DMS 273 treated with DMSO at 0.1 percent for 48 hours (cell line): ENCODE results near the gene ACAP3.
"Not testable (repeated sequence)": the region's sequence is repeated elsewhere in the genome, so short reads cannot be mapped to it uniquely, and the experiment has no call there.

Experiments used
- DNase-seq: peaks from one replicate; lab custom pipeline; 2025; lab: John Stamatoyannopoulos, UW

The ACAP3 gene

GRCh38 chr1:1330366-1331067 lies 22.8 kb upstream of the ACAP3 start:
- no peak for DNase-seq

GRCh38 chr1:1329304-1330210 lies 21.8 kb upstream of the ACAP3 start:
- no peak for DNase-seq

- DNase-seq, result no peak
These were observed 20.5 kb upstream of the ACAP3 start for GRCh38 chr1:1328254-1328653.

- no peak for DNase-seq
These were observed 19.6 kb upstream of the ACAP3 start for GRCh38 chr1:1327291-1327690.

DNA sequence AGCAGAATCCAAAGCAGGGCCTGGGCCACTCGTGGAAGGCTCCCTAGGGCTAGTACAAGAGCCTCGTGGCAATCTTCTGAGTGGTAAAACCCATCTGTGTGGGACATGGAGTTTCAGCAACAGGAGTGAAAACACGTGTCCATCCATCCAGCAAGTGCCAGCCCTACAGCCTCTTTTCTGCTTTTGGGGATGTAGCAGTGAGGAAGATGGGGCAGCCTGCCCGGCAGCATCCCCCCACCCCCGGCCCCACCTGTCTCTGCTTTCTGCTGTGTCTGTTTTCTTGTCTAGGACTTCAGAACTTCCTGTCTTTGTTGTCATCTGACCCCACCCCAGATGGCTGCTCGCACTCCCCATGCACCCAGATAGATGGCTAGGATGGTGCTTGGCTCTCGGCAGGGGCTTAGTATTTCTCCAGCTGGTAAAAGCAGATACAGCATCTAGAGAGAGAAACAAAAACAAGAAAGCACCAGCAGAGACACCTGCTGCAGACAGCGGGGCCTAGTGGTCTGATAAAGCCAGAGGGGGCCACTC lies 18.4 kb upstream of the ACAP3 start:
- DNase-seq, result no peak

DNA sequence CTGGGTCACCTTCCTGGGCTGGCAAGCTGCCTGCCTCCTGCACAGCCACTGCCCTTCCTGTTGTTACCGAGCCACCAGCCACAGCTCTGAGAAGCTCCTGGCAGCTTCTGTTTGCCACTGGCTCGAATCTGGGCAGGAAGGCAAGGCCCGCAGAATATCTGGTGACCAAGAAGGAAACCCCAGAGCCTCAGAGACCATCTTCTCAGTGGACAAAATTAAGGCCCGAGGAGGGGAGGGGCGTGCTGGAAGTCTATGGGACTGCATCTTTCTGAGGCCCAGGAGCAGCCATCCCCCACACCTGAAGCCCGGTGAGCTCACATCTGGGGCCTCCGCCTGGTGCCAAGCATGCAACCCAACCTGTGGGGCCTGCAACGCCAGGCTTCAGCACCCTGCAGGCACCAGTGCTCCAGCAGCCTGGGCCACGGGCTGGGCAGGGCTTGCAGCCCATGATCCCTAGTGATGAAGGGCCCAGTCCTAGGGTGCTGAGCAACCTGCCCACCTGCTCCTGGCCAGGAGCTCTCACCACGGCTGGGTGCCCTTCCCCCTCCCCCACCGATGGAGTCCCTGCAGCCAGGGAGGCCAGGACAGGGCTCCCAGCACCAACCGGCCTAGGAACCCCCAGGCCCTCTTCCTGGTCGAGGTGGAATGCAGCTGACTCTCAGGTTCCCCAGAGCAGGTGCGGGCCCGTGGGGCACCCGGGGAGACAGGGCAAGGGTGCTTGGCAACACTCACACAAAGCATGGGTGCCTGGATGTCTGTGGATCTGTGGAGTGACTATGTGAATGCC lies 17.8 kb upstream of the ACAP3 start:
- no peak for DNase-seq

DNA sequence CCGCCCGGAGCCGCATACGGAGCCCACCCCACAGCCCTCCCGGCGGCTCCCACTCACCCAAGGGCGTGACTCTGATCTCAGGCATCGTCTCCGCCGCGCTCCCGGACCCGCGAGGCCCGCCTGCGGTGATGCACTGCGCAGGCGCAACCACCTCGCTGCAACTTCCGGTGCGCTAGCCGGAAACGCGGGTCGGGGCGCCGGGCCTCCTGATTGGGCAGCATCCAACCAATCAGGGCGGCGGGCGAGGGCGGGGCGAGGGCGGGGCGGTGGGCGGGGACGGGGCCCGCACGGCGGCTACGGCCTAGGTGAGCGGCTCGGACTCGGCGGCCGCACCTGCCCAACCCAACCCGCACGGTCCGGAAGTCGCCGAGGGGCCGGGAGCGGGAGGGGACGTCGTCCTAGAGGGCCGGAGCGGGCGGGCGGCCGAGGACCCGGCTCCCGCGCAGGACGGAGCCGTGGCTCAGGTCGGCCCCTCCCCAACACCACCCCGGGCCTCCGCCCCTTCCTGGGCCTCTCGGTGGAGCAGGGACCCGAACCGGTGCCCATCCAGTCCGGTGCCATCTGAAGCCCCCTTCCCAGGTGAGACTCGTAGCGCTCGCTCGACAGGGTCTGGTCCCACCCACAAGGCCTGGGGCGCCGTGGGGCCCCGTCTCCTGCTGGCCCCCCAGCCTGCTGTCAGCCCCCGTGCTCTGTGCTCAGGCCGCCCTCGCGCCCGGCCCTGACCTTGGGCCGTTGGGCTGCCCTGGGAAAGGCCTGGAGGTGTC lies 17.0 kb upstream of the ACAP3 start, which contains the start of the genes CPTP and INTS11:
TSS of gene CPTP (plus strand) at position 279 of the 764 bp plus-strand sequence. CDS start 2,109 bp downstream, outside the sequence.
TSS of gene INTS11 (minus strand) at position 137 of the 764 bp plus-strand sequence. CDS start at position 85, 52 bp downstream.
- peak; percentile 46 for DNase-seq

DNA sequence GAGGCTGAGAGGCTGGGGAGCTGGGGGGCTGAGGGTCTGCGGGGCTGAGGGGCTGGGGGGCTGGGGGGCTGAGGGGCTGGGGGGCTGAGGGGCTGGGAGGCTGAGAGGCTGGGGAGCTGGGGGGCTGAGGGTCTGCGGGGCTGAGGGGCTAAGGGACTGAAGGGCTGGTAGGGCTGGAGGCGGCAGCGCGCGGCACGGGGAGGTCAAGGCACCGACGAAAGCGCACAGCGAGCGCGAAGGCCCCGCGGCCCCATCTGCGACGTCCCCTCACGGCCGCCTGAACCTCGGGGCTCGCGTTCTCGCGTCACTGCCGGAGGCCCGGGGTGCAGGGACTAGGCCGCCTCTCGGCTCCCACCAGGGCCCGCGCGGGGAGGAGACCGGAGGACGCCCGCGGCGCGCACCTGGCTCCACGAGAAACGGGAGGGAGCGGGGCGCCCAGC lies 16.4 kb upstream of the ACAP3 start:
- no peak for DNase-seq

DNA sequence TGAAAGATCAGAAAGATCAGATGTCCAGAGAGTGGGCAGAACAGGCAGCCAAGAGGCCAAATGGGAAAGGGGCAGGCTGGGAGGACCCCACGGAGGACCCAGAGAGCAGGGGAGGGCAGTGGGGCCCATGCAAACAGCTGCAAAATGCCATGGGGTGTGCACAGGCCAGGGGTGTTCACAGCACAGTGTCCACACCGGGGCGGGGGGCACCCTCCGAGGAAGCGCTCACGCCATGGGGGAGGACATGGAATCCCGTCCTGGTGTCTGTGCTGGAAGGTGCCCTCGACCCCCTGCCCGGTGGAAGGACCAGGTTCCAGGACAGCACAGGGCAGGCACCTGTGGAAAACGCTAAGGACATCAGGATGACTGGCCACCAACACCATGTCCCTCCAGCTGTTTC lies 15.2 kb upstream of the ACAP3 start:
- DNase-seq, result no peak

- DNase-seq, result no peak
These were observed 14.7 kb upstream of the ACAP3 start for GRCh38 chr1:1322418-1322817.

GRCh38 chr1:1321477-1321876 lies 13.7 kb upstream of the ACAP3 start:
- no peak for DNase-seq

DNA sequence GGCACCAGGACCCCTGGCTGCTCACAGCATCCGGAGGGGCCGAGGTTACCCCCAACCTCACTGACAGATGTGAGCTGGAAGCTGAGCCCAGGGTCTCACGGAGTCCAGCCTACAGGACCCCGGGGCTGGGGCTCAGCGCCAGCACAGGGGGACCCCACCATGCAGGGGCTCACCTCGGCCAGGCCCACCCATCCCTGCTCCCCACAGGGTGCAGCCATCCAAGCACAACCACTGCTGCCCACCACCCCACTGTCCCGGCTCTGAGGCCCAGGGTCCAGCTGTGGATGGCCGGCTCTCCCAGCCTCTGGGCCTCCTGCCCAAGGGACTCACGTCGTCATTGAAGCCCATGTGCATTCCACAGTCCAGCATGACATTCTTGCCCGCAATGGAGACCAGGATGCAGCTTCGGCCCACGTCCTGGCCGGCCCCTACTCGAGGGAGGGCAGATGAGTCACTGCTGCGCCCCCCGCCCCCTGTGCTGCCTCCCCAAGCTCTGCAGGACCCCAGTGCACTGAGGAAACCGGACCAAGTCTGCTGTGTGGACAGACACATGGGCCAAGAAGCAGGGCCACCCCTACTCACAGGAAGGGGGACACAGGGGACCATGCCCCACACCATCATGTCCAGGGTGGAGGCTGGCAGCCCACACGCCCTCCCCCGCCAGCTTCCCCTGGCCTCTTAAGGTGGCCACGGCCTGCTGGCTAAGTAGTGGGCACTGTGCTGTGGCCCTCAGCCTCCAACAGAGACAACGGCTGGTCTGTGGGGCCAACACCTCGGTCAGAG lies 13.1 kb upstream of the ACAP3 start:
- no peak for DNase-seq

- no peak for DNase-seq
These were observed 11.9 kb upstream of the ACAP3 start for GRCh38 chr1:1319646-1319941.

- DNase-seq, result no peak
These were observed 11.3 kb upstream of the ACAP3 start for GRCh38 chr1:1318777-1319645.

DNA sequence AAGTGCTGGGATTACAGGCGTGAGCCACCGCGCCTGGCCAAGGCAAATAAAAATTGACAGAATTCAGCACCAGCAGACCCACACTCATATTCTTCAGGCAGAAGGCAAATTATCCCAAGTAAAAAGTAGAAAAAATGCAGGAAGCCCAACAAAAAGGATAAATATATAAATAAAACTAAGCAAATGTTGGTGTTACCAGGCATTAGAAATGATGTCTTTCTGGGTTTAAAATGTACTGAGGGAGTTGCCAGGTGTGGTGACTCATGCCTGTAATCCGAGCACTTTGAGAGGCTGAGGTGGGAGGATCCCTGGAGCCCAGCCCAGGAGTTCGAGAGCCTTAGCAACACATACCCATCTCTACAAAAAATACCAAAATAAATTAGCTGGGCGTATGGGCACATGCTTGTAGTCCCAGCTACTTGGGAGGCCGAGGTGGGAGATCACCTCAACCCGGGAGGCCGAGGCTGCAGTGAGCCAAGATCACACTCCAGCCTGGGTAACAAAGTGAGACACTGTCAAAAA lies 10.5 kb upstream of the ACAP3 start:
- DNase-seq, result peak; percentile 88

- no peak for DNase-seq
These were observed 9.7 kb upstream of the ACAP3 start for GRCh38 chr1:1317420-1317819.

DNA sequence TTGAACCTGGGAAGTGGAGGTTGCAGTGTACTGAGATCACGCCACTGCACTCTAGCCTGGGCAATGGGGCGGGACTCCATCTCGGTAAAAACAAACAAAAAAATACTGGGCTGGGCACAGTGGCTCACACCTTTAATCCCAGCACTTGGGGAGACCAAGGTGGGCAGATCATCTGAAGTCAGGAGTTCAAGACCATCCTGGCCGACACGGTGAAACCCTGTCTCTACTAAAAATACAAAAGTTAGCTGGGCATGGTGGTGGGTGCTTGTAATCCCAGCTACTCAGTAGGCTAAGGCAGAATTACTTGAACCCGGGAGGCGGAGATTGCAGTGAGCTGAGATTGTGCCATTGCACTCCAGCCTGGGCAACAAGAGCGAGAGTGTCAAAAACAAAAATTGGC lies 8.5 kb upstream of the ACAP3 start:
- not testable (repeated sequence) for DNase-seq

DNA sequence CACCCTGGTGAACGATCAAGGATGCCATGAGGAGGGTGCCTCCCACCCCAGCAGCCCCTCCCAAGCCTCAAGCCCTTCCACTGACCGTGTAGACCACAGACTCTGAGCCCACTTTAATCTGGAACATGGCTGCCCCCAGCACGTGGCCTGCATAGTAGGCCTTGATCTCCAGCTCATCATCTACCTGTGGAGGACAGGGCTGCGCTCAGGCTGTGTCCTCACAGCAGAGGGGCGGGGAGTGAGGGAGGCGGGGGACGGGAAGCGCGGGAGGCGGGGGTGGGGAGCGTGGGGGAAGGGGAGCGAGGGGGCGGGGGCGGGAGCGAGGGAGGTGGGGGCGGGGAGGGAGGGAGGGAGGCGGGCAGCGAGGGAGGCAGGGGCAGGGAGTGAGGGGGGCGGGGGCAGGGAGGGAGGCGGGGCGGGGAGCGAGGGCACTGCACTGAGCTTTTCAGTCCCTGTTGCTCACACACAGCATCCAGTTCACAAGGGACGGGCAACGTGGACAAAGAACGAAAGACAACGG lies 7.8 kb upstream of the ACAP3 start:
- DNase-seq, result no peak

- DNase-seq, result no peak
These were observed 7.1 kb upstream of the ACAP3 start for GRCh38 chr1:1314678-1315335.
